ENCODE data around the gene ELMO1. TPM values are rescaled to one million over a fixed set of nuclear protein-coding genes. Genes with fewer than 3 reads are reported as not detected.

ELMO1 gene
- total and polyA plus RNA-seq, 4 donors: 6.7 to 51.5 (median 14.8) TPM

DNA sequence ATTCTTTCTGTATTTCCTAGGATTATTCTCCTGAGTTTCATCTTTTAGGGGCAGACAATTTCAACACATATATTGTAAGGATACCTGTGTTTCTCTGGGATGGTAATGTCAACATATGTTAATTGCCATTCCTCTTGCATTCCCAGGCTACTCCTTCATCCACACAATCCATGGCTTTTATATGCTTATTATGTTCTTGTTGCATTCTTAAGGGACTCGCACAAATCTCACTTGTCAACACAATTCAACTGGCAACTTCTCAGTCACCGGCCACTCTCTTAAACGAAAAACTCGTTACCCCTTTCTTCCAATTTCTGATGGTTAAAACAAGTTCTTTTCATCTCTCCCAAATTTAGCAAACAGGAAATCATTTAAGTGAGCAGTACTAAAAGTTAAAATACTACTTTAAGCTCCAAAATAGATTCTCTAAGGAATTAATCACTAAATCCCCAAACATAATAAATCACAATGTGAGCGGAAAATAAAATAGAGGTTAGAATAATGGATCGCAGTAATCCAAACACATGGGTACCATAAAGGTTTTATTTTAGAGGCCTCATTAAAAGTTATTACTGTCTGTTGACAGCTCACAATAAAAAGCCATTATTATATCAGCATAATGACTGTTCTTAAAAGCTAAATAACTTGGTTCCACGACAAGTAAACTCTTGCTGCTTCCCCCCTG, 223.2 kb downstream of the ELMO1 start:
- Histone ChIP-seq H3K9ac (ENCODE audit: low read depth in 1 of 2, low read length in 2 of 2) (no peak overlapping the region), H3K27ac (ENCODE audit: low read depth in 1 of 2, low read length in 2 of 2) (no peak overlapping the region), H3K4me1 (ENCODE audit: control insufficient read depth in 4 of 4, insufficient read depth in 4 of 4, low read length in 3 of 4) (no peaks in the 10 kb centered on the region), H3K27me3 (ENCODE audit: control insufficient read depth in 4 of 4, insufficient read depth in 4 of 4, low read length in 3 of 4) (no peaks in the 10 kb centered on the region), H3K36me3 (ENCODE audit: control insufficient read depth in 4 of 4, insufficient read depth in 3 of 4, low read depth in 1 of 4, low read length in 3 of 4) (peaks cover 0 to 27% (median 14%) of the 10 kb centered on the region in 4 donors), H3K4me3 (ENCODE audit: low read depth in 1 of 3, low read length in 3 of 3) (no peak overlapping the region), H3K9me3 (ENCODE audit: control insufficient read depth in 4 of 4, low read length in 3 of 4) (no peaks in the 10 kb centered on the region)
- DNase-seq (ENCODE audit: low spot score): no peak
- WGBS: 94% methylated on average over 7 of the region's 7 CpGs
- TF ChIP-seq GABPA (IDR thresholded peaks at IDR 0.05 in 1 of 2, conservative IDR thresholded peaks at IDR 0.05 in 1 of 2) (no peak), RAD21 (IDR thresholded peaks at IDR 0.05) (no peak)

DNA sequence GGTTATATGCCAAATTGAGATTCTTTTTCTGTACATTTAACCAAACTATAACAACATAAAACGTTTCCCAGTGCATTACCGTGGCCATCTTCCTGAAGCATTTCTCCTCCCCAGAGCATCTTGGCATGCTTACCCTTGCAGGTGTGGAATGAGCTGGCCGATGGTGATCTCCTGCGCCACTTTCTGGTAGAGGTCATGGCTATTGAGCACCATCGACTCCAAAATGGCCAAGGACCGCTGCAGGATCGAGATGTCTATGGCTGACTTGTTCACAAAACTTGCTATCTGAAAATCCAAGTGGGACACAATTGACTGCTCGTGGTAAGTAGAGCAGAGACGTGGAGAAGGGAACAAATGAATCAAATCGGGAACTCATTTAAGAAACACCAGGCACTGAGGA, 223.9 kb downstream of the ELMO1 start:
- DNase-seq (ENCODE audit: low spot score): no peak
- Histone ChIP-seq H3K9me3 (ENCODE audit: control insufficient read depth in 4 of 4, low read length in 3 of 4) (no peaks in the 10 kb centered on the region), H3K4me3 (ENCODE audit: low read depth in 1 of 3, low read length in 3 of 3) (no peak overlapping the region), H3K9ac (ENCODE audit: low read depth in 1 of 2, low read length in 2 of 2) (no peak overlapping the region), H3K27me3 (ENCODE audit: control insufficient read depth in 4 of 4, insufficient read depth in 4 of 4, low read length in 3 of 4) (no peaks in the 10 kb centered on the region), H3K27ac (ENCODE audit: low read depth in 1 of 2, low read length in 2 of 2) (no peak overlapping the region), H3K36me3 (ENCODE audit: control insufficient read depth in 4 of 4, insufficient read depth in 3 of 4, low read depth in 1 of 4, low read length in 3 of 4) (peaks cover 0 to 27% (median 14%) of the 10 kb centered on the region in 4 donors), H3K4me1 (ENCODE audit: control insufficient read depth in 4 of 4, insufficient read depth in 4 of 4, low read length in 3 of 4) (no peaks in the 10 kb centered on the region)
- TF ChIP-seq, protein P1, sequence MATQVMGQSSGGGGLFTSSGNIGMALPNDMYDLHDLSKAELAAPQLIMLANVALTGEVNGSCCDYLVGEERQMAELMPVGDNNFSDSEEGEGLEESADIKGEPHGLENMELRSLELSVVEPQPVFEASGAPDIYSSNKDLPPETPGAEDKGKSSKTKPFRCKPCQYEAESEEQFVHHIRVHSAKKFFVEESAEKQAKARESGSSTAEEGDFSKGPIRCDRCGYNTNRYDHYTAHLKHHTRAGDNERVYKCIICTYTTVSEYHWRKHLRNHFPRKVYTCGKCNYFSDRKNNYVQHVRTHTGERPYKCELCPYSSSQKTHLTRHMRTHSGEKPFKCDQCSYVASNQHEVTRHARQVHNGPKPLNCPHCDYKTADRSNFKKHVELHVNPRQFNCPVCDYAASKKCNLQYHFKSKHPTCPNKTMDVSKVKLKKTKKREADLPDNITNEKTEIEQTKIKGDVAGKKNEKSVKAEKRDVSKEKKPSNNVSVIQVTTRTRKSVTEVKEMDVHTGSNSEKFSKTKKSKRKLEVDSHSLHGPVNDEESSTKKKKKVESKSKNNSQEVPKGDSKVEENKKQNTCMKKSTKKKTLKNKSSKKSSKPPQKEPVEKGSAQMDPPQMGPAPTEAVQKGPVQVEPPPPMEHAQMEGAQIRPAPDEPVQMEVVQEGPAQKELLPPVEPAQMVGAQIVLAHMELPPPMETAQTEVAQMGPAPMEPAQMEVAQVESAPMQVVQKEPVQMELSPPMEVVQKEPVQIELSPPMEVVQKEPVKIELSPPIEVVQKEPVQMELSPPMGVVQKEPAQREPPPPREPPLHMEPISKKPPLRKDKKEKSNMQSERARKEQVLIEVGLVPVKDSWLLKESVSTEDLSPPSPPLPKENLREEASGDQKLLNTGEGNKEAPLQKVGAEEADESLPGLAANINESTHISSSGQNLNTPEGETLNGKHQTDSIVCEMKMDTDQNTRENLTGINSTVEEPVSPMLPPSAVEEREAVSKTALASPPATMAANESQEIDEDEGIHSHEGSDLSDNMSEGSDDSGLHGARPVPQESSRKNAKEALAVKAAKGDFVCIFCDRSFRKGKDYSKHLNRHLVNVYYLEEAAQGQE (IDR thresholded peaks at IDR 0.05): no peak
- TF ChIP-seq YY1 (IDR thresholded peaks at IDR 0.05): no peak
- WGBS: 95% methylated on average over 10 of the region's 10 CpGs

DNA sequence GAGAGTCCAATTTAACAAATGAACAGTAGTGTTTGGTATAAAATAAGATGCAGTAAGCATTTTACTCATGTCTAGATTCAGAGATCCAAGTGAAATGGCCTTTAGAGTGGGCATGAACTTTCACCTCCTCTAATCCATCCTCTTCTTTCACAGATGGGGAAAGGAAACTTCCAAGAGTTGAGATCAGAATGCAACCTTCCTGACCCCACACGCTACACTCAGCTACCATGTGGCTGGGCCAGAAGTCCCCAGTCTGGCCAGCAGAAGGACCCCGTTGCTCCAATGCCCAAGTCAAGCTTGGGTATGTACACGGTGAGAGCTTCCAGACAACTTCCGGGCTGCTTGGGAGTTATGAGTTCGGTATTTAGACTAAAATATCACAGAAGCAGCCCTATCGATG, 228.0 kb downstream of the ELMO1 start:
- H3K27me3 ChIP-seq (ENCODE audit: control insufficient read depth in 4 of 4, insufficient read depth in 4 of 4, low read length in 3 of 4): no peaks in the 10 kb centered on the region
- no peaks in the 10 kb centered on the region for H3K9me3 ChIP-seq (ENCODE audit: control insufficient read depth in 4 of 4, low read length in 3 of 4)
- no peak overlapping the region for H3K4me3 ChIP-seq (ENCODE audit: low read depth in 1 of 3, low read length in 3 of 3)
- no peaks in the 10 kb centered on the region for H3K4me1 ChIP-seq (ENCODE audit: control insufficient read depth in 4 of 4, insufficient read depth in 4 of 4, low read length in 3 of 4)
- peaks cover 0 to 33% (median 14%) of the 10 kb centered on the region in 4 donors for H3K36me3 ChIP-seq (ENCODE audit: control insufficient read depth in 4 of 4, insufficient read depth in 3 of 4, low read depth in 1 of 4, low read length in 3 of 4)
- no peak overlapping the region for H3K9ac ChIP-seq (ENCODE audit: low read depth in 1 of 2, low read length in 2 of 2)
- no peak overlapping the region for H3K27ac ChIP-seq (ENCODE audit: low read depth in 1 of 2, low read length in 2 of 2)
- WGBS: 97% methylated on average over 6 of the region's 6 CpGs
- TF ChIP-seq RAD21 (IDR thresholded peaks at IDR 0.05): no peak
- no peak for TF ChIP-seq EGR1 (IDR thresholded peaks at IDR 0.05; ENCODE audit: low read depth in 2 of 2)
- TF ChIP-seq JUND (IDR thresholded peaks at IDR 0.05): no peak
- TF ChIP-seq, protein P2, sequence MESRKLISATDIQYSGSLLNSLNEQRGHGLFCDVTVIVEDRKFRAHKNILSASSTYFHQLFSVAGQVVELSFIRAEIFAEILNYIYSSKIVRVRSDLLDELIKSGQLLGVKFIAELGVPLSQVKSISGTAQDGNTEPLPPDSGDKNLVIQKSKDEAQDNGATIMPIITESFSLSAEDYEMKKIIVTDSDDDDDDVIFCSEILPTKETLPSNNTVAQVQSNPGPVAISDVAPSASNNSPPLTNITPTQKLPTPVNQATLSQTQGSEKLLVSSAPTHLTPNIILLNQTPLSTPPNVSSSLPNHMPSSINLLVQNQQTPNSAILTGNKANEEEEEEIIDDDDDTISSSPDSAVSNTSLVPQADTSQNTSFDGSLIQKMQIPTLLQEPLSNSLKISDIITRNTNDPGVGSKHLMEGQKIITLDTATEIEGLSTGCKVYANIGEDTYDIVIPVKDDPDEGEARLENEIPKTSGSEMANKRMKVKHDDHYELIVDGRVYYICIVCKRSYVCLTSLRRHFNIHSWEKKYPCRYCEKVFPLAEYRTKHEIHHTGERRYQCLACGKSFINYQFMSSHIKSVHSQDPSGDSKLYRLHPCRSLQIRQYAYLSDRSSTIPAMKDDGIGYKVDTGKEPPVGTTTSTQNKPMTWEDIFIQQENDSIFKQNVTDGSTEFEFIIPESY (IDR thresholded peaks at IDR 0.05): no peak
- DNase-seq (ENCODE audit: low spot score): no peak

Measured in liver (tissue), 9 donors.